Midbrain (tissue), 1 donor: ENCODE results near the gene DBNL.

Source experiments
- DNase-seq: peaks from one replicate; lab custom pipeline; 2025; lab: John Stamatoyannopoulos, UW

DBNL gene

GRCh38 chr7:44078521-44078920 is 34.0 kb downstream of the DBNL start:
- no peak for DNase-seq

GRCh38 chr7:44079331-44080021 is 35.0 kb downstream of the DBNL start:
- no peak for DNase-seq

- DNase-seq: no peak
These were observed 35.6 kb downstream of the DBNL start for GRCh38 chr7:44080118-44080517.

GRCh38 chr7:44080686-44081265 is 36.3 kb downstream of the DBNL start:
- no peak for DNase-seq

- no peak for DNase-seq
These were observed 36.8 kb downstream of the DBNL start for GRCh38 chr7:44081266-44081748.

GRCh38 chr7:44082541-44083207 is 38.2 kb downstream of the DBNL start:
- DNase-seq: peak; percentile 99

GRCh38 chr7:44083796-44084195 is 39.3 kb downstream of the DBNL start:
- no peak for DNase-seq

GRCh38 chr7:44084701-44085100 is 40.2 kb downstream of the DBNL start:
- DNase-seq: no peak

GRCh38 chr7:44085546-44085945 is 41.0 kb downstream of the DBNL start:
- no peak for DNase-seq

- no peak for DNase-seq
These were observed 42.1 kb downstream of the DBNL start for GRCh38 chr7:44086627-44087026.

GRCh38 chr7:44087911-44088838 is 43.7 kb downstream of the DBNL start:
- DNase-seq: peak; percentile 32

GRCh38 chr7:44093102-44093641 is 48.7 kb downstream of the DBNL start:
- no peak for DNase-seq

- DNase-seq: no peak
These were observed 49.9 kb downstream of the DBNL start for GRCh38 chr7:44094365-44094764.

GRCh38 chr7:44094883-44095592 is 50.5 kb downstream of the DBNL start:
- DNase-seq: no peak

- DNase-seq: no peak
These were observed 51.3 kb downstream of the DBNL start for GRCh38 chr7:44095781-44096180.

- no peak for DNase-seq
These were observed 51.9 kb downstream of the DBNL start for GRCh38 chr7:44096326-44096881.

- no peak for DNase-seq
These were observed 52.8 kb downstream of the DBNL start for GRCh38 chr7:44097064-44097932.

GRCh38 chr7:44098092-44099068 is 53.9 kb downstream of the DBNL start:
- no peak for DNase-seq

- DNase-seq: no peak
These were observed 55.2 kb downstream of the DBNL start for GRCh38 chr7:44099669-44100068.
